Liver (tissue), 3 donors: ENCODE data around the gene AMBRA1.

ENCODE experiments used
- EGR1 ChIP-seq, 2 donors: IDR thresholded peaks; 2 replicates each; pipeline ENCODE4 v1.6.1; 2016 to 2018; ENCODE audit warnings: antibody characterized with exemption in 2 of 2, low read depth in 2 of 2
- FOXA1 ChIP-seq: IDR thresholded peaks from 2 replicates; pipeline ENCODE4 v1.6.1; 2016; ENCODE audit warnings: antibody characterized with exemption
- GABPA ChIP-seq, 2 donors: IDR thresholded peaks in 1 of 2; conservative IDR thresholded peaks in 1 of 2; 2 replicates each; pipeline ENCODE4 v1.6.1; 2016; ENCODE audit warnings: antibody characterized with exemption in 2 of 2, mild to moderate bottlenecking in 1 of 2, moderate library complexity in 1 of 2
- JUND ChIP-seq, 2 donors: IDR thresholded peaks; 2 replicates each; pipeline ENCODE4 v1.6.1; 2016; ENCODE audit warnings: antibody characterized with exemption in 2 of 2
- RAD21 ChIP-seq, 2 donors: IDR thresholded peaks; 2 replicates each; pipeline ENCODE4 v1.6.1; 2016; ENCODE audit warnings: antibody characterized with exemption in 2 of 2, mild to moderate bottlenecking in 2 of 2
- RXRA ChIP-seq, 2 donors: IDR thresholded peaks; 2 replicates each; pipeline ENCODE4 v1.6.1; 2017 to 2018; ENCODE audit warnings: antibody characterized with exemption in 2 of 2, mild to moderate bottlenecking in 1 of 2
- TAF1 ChIP-seq: conservative IDR thresholded peaks from 2 replicates; pipeline ENCODE4 v1.6.1; 2016; ENCODE audit warnings: antibody characterized with exemption, mild to moderate bottlenecking
- YY1 ChIP-seq: IDR thresholded peaks from 2 replicates; pipeline ENCODE4 v1.6.1; 2016; ENCODE audit warnings: antibody characterized with exemption, mild to moderate bottlenecking
- TF ChIP-seq, protein P1 (sequence below): fragments of 150-350 bp; IDR thresholded peaks from 2 replicates; pipeline ENCODE4 v1.5.1; 2017; ENCODE audit warnings: improper control_type of control experiment, low read depth, low read length; ENCODE audit not compliant: missing input control
- TF ChIP-seq, protein P2 (sequence below): IDR thresholded peaks from 2 replicates; pipeline ENCODE4 v1.6.1; 2016; ENCODE audit warnings: antibody characterized with exemption, mild to moderate bottlenecking
- donor health status: healthy.
- donor health status: healthy.

DNA sequence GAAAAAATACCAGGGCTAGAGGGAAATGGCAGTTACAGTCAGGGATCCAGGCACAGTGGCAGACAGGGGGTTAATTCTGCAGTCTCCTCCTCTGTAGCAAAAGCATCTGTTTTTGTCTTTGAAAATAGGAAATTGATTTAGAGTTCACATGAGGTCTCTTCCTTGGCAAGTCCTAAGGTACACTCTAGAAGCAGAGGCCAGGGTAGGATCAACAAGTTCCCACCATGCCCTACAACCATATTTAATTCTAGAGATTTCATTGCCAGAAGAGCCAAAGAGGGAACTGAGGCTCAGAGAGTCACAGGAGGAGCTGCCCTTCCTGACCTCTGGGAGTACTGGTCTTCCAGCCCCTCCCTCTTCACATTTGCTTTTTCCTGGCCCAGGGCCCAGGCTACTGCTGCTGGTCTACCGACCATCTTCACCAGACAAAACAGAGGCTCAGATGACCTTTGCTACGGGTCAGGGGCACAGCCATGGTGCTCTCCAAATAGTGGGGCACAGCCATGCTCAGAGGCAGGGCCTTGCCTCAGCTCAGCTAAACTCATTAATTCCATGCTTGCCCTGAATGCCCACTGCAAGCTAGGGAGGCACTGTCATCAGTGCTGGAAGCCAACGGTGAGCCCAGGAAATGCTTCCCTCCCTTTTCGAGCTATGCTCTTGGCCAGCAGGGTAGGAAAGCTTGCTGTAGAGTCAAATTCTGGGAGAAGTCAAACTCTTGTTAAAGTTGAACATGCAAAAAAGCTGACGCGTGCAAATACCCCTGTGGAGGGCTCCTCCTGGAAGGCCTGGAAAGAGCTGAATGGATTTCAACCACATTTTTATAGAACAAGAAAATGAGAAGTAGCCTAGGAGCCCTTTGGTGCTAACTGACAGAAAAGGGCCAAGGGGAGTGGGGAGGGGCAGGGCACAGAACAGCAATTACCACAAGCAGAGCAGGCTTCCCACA lies 190.6 kb downstream of the AMBRA1 start:
- TF ChIP-seq JUND (IDR thresholded peaks at IDR 0.05), result no peak
- TF ChIP-seq, protein P1, sequence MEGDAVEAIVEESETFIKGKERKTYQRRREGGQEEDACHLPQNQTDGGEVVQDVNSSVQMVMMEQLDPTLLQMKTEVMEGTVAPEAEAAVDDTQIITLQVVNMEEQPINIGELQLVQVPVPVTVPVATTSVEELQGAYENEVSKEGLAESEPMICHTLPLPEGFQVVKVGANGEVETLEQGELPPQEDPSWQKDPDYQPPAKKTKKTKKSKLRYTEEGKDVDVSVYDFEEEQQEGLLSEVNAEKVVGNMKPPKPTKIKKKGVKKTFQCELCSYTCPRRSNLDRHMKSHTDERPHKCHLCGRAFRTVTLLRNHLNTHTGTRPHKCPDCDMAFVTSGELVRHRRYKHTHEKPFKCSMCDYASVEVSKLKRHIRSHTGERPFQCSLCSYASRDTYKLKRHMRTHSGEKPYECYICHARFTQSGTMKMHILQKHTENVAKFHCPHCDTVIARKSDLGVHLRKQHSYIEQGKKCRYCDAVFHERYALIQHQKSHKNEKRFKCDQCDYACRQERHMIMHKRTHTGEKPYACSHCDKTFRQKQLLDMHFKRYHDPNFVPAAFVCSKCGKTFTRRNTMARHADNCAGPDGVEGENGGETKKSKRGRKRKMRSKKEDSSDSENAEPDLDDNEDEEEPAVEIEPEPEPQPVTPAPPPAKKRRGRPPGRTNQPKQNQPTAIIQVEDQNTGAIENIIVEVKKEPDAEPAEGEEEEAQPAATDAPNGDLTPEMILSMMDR, result no peak
- TF ChIP-seq RXRA (IDR thresholded peaks at IDR 0.05), result no peak
- TF ChIP-seq FOXA1, result no peak
- TF ChIP-seq RAD21 (IDR thresholded peaks at IDR 0.05), result no peak
- TF ChIP-seq, protein P2, sequence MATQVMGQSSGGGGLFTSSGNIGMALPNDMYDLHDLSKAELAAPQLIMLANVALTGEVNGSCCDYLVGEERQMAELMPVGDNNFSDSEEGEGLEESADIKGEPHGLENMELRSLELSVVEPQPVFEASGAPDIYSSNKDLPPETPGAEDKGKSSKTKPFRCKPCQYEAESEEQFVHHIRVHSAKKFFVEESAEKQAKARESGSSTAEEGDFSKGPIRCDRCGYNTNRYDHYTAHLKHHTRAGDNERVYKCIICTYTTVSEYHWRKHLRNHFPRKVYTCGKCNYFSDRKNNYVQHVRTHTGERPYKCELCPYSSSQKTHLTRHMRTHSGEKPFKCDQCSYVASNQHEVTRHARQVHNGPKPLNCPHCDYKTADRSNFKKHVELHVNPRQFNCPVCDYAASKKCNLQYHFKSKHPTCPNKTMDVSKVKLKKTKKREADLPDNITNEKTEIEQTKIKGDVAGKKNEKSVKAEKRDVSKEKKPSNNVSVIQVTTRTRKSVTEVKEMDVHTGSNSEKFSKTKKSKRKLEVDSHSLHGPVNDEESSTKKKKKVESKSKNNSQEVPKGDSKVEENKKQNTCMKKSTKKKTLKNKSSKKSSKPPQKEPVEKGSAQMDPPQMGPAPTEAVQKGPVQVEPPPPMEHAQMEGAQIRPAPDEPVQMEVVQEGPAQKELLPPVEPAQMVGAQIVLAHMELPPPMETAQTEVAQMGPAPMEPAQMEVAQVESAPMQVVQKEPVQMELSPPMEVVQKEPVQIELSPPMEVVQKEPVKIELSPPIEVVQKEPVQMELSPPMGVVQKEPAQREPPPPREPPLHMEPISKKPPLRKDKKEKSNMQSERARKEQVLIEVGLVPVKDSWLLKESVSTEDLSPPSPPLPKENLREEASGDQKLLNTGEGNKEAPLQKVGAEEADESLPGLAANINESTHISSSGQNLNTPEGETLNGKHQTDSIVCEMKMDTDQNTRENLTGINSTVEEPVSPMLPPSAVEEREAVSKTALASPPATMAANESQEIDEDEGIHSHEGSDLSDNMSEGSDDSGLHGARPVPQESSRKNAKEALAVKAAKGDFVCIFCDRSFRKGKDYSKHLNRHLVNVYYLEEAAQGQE, result no peak
- TF ChIP-seq TAF1, result no peak
- no peak for TF ChIP-seq EGR1 (IDR thresholded peaks at IDR 0.05; ENCODE audit: low read depth in 2 of 2)
- TF ChIP-seq GABPA (IDR thresholded peaks at IDR 0.05 in 1 of 2, conservative IDR thresholded peaks at IDR 0.05 in 1 of 2), result no peak
- no peak for TF ChIP-seq YY1
